SK-N-SH (cell line): Measurements from ENCODE around the gene TBC1D5. TPM values are rescaled to one million over a fixed set of nuclear protein-coding genes. Genes with fewer than 3 reads are reported as not detected.

ENCODE experiments used
- CTCF ChIA-PET: fragments of 300-600, 350-600 bp; formaldehyde crosslinking; extraction: SDS; loops from one replicate; lab custom pipeline; 2021; lab: Yijun Ruan, JAX
- POLR2A ChIA-PET: fragments of 350-600 bp; sonication (Branson Sonifier 250); formaldehyde crosslinking; extraction: SDS; loops from one replicate; lab custom pipeline; 2020; ENCODE audit warnings: antibody characterized with exemption, inconsistent platforms; lab: Yijun Ruan, JAX
- DNase-seq: peaks from one replicate; pipeline ENCODE4 v3.0.0; 2012
- H2AFZ ChIP-seq: fragments of 200-600 bp; sonication (generic); 2 replicates; pipeline ENCODE4 v1.8.1; 2016; ENCODE audit warnings: antibody characterized with exemption, mild to moderate bottlenecking, low read depth
- H3F3A ChIP-seq: fragments of 200-600 bp; sonication (generic); replicated peaks from 2 replicates; pipeline ENCODE3; 2016; ENCODE audit warnings: antibody characterized with exemption, mild to moderate bottlenecking; ENCODE audit not compliant: insufficient read depth
- H3K27ac ChIP-seq, 2 experiments: fragments of 200-500 bp in 1 of 2; fragments of 200-600 bp in 1 of 2; sonication (Bioruptor generic) in 1 of 2; sonication (generic), shearing (Covaris generic) in 1 of 2; 2 replicates each; pipeline versions ENCODE4 v1.5.1 to v1.6.1; 2014 to 2016; ENCODE audit warnings: low read depth in 2 of 2, inconsistent platforms in 1 of 2, low read length in 1 of 2, mild to moderate bottlenecking in 1 of 2, mixed read lengths in 1 of 2
- H3K27me3 ChIP-seq: fragments of 200-600 bp; sonication (generic), shearing (Covaris generic); 2 replicates; pipeline ENCODE4 v1.6.1; 2016; ENCODE audit warnings: mixed run types; ENCODE audit not compliant: insufficient read depth
- H3K36me3 ChIP-seq, 2 experiments: fragments of 200-500 bp in 1 of 2; fragments of 200-600 bp in 1 of 2; sonication (Bioruptor generic) in 1 of 2; sonication (generic) in 1 of 2; replicated peaks in 1 of 2; 2 replicates each; pipeline versions ENCODE3 to v1.5.1; 2014 to 2016; ENCODE audit warnings: low read length in 1 of 2, mild to moderate bottlenecking in 1 of 2; ENCODE audit not compliant: insufficient read depth in 2 of 2, control insufficient read depth in 1 of 2
- H3K4me1 ChIP-seq, 2 experiments: fragments of 200-500 bp in 1 of 2; fragments of 200-600 bp in 1 of 2; sonication (Bioruptor generic) in 1 of 2; sonication (generic), shearing (Covaris generic) in 1 of 2; 2 replicates each; pipeline versions ENCODE4 v1.5.1 to v1.6.1; 2014 to 2016; ENCODE audit warnings: low read depth in 1 of 2, low read length in 1 of 2, mixed run types in 1 of 2; ENCODE audit not compliant: insufficient read depth in 2 of 2, control insufficient read depth in 1 of 2
- H3K4me2 ChIP-seq: fragments of 200-600 bp; sonication (generic), shearing (Covaris generic); 2 replicates; pipeline ENCODE4 v1.6.1; 2017; ENCODE audit warnings: mixed run types
- H3K4me3 ChIP-seq, 2 experiments: fragments of 200-500 bp in 1 of 2; fragments of 200-600 bp in 1 of 2; sonication (Bioruptor generic) in 1 of 2; sonication (generic), shearing (Covaris generic) in 1 of 2; 2 replicates each; pipeline versions ENCODE4 v1.5.1 to v1.8.1; 2014 to 2016; ENCODE audit warnings: low read depth in 2 of 2, inconsistent platforms in 1 of 2, low read length in 1 of 2, mild to moderate bottlenecking in 1 of 2, mixed read lengths in 1 of 2, moderate library complexity in 1 of 2
- H3K79me2 ChIP-seq: fragments of 200-600 bp; sonication (generic); 2 replicates; pipeline ENCODE4 v1.8.1; 2017; ENCODE audit warnings: mild to moderate bottlenecking; ENCODE audit not compliant: insufficient read depth
- H3K9ac ChIP-seq: fragments of 200-600 bp; sonication (generic); 2 replicates; pipeline ENCODE4 v1.6.1; 2017; ENCODE audit warnings: mixed run types
- H3K9me2 ChIP-seq: fragments of 200-600 bp; sonication (generic); 2 replicates; pipeline ENCODE4 v1.6.1; 2017; ENCODE audit warnings: mixed run types
- H3K9me3 ChIP-seq: fragments of 200-600 bp; sonication (generic); 2 replicates; pipeline ENCODE4 v1.6.1; 2017; ENCODE audit warnings: mixed run types, mild to moderate bottlenecking, moderate library complexity
- H4K20me1 ChIP-seq: fragments of 200-600 bp; sonication (generic); 2 replicates; pipeline ENCODE4 v1.6.1; 2017; ENCODE audit warnings: mild to moderate bottlenecking, mixed run types; ENCODE audit not compliant: insufficient read depth
- CTCF ChIP-seq: fragments of 200-600 bp; sonication (generic); IDR thresholded peaks from 2 replicates; pipeline ENCODE4 v1.6.1; 2017; ENCODE audit warnings: antibody characterized with exemption, mild to moderate bottlenecking, moderate library complexity
- ELF1 ChIP-seq: IDR thresholded peaks from 2 replicates; pipeline ENCODE4 v1.4.0; 2012
- EP300 ChIP-seq, 2 experiments: IDR thresholded peaks; 2 replicates each; pipeline versions ENCODE4 v1.4.0 to v1.6.1; 2012; ENCODE audit warnings: borderline replicate concordance in 1 of 2, low read depth in 1 of 2, low read length in 1 of 2
- EZH2phosphoT487 ChIP-seq: fragments of 200-600 bp; sonication (generic); IDR thresholded peaks from 2 replicates; pipeline ENCODE4 v1.6.1; 2017; ENCODE audit warnings: low read depth, mixed run types, mild to moderate bottlenecking, antibody characterized with exemption, moderate library complexity, borderline replicate concordance
- FOSL2 ChIP-seq: IDR thresholded peaks from 2 replicates; pipeline ENCODE4 v1.4.0; 2012; ENCODE audit warnings: low read depth, mild to moderate bottlenecking, moderate library complexity, borderline replicate concordance
- FOXJ3 ChIP-seq: sonication (generic); formaldehyde crosslinking; IDR thresholded peaks from 2 replicates; pipeline ENCODE4 v1.5.1; 2020; ENCODE audit warnings: mild to moderate bottlenecking, missing genetic modification reagents
- GATA2 ChIP-seq: sonication (generic); formaldehyde crosslinking; IDR thresholded peaks from 2 replicates; pipeline ENCODE4 v1.5.0; 2020; ENCODE audit warnings: mild to moderate bottlenecking, missing genetic modification reagents
- IRF3 ChIP-seq: fragments of 150-350 bp; IDR thresholded peaks from 2 replicates; pipeline ENCODE4 v1.6.1; 2016; ENCODE audit warnings: mild to moderate bottlenecking, low read depth, low read length
- JUND ChIP-seq: IDR thresholded peaks from 2 replicates; pipeline ENCODE4 v1.4.0; 2012
- MAX ChIP-seq: IDR thresholded peaks from 2 replicates; pipeline ENCODE4 v1.4.0; 2012; ENCODE audit warnings: low read depth
- NRF1 ChIP-seq: IDR thresholded peaks from 2 replicates; pipeline ENCODE4 v1.6.1; 2012; ENCODE audit warnings: low read depth, mild to moderate bottlenecking, low read length
- PBX3 ChIP-seq: IDR thresholded peaks from 2 replicates; pipeline ENCODE4; 2012
- POLR2AphosphoS5 ChIP-seq: IDR thresholded peaks from 2 replicates; pipeline ENCODE4 v1.6.1; 2012; ENCODE audit warnings: low read depth, low read length
- RAD21 ChIP-seq: IDR thresholded peaks from 2 replicates; pipeline ENCODE4 v1.6.1; 2012; ENCODE audit warnings: mild to moderate bottlenecking, low read length
- RCOR1 ChIP-seq: fragments of 150-350 bp; IDR thresholded peaks from 2 replicates; pipeline ENCODE4 v1.6.1; 2017; ENCODE audit warnings: antibody characterized with exemption, low read length
- RXRA ChIP-seq: IDR thresholded peaks from 2 replicates; pipeline ENCODE4 v1.4.0; 2012; ENCODE audit warnings: low read depth, mild to moderate bottlenecking, borderline replicate concordance
- TAF1 ChIP-seq: IDR thresholded peaks from 2 replicates; pipeline ENCODE4 v1.6.1; 2012; ENCODE audit warnings: low read depth, mild to moderate bottlenecking, low read length, moderate library complexity, borderline replicate concordance
- TCF12 ChIP-seq: IDR thresholded peaks from 2 replicates; pipeline ENCODE4 v1.4.0; 2012
- TEAD4 ChIP-seq: IDR thresholded peaks from 2 replicates; pipeline ENCODE4 v1.4.0; 2012; ENCODE audit warnings: mild to moderate bottlenecking, borderline replicate concordance; ENCODE audit not compliant: insufficient read depth
- USF1 ChIP-seq: IDR thresholded peaks from 2 replicates; pipeline ENCODE4 v1.4.0; 2012; ENCODE audit warnings: low read depth, borderline replicate concordance
- YY1 ChIP-seq: IDR thresholded peaks from 2 replicates; pipeline ENCODE4 v1.4.0; 2012; ENCODE audit warnings: low read depth, mild to moderate bottlenecking
- ZBTB33 ChIP-seq: IDR thresholded peaks from 2 replicates; pipeline ENCODE4 v1.4.0; 2012; ENCODE audit warnings: low read depth, borderline replicate concordance
- polyA plus RNA-seq, 3 experiments: library from polyadenylated mRNA; depleted of rRNA; stranded (reverse); fragments of >200 nt; gene quantifications; 2 replicates each; pipeline ENCODE4 v1.2.3, GENCODE V29; 2012

Gene TBC1D5
- polyA plus RNA-seq, 1 of the 3 experiments (the other 2 are of a cell fraction), result 19.5 TPM

GRCh38 chr3:17639257-17639656, 103.2 kb downstream of the TBC1D5 start (continued):
- TF ChIP-seq ZBTB33, result no peak
- TF ChIP-seq RXRA, result no peak
- peak; percentile 78 for TF ChIP-seq FOSL2
- peak; percentile 74 for TF ChIP-seq JUND
- TF ChIP-seq, all 33 proteins: peak for 3

- Histone ChIP-seq H3K27ac (peak overlapping the region in 1 of 2 experiments; percentile 70; a peak in 2 of 4 replicates), H3K4me1 (peaks cover 0 to 26% of the 10 kb centered on the region in 2 experiments; a peak in 3 of 4 replicates), H3K4me3 (no peak overlapping the region), H3K9me2 (no peaks in the 10 kb centered on the region), H3K4me2 (no peak overlapping the region), H3K27me3 (no peaks in the 10 kb centered on the region), H3K9me3 (no peaks in the 10 kb centered on the region), H2AFZ (no peak overlapping the region), H3K36me3 (no peaks in the 10 kb centered on the region), H3K79me2 (peaks cover 23% of the 10 kb centered on the region; the same call in 1 of the 2 replicates), H3F3A (peaks cover 32% of the 10 kb centered on the region), H3K9ac (no peak overlapping the region), H4K20me1 (no peaks in the 10 kb centered on the region)
- ChIA-PET CTCF (interaction anchor here (2.6 kb wide), 1 partner anchor 203 kb away, joined by 8 read pairs; no protein-coding TSS in a partner anchor), POLR2A (no interaction called here)
- DNase-seq, result no peak
- TF ChIP-seq YY1, result no peak
- TF ChIP-seq GATA2 (CRISPR knock-in tag), result no peak
- TF ChIP-seq CTCF, result no peak
- no peak for TF ChIP-seq ELF1
- TF ChIP-seq FOXJ3, result no peak
- no peak for TF ChIP-seq RAD21
- TF ChIP-seq IRF3, result no peak
- no peak for TF ChIP-seq NRF1
- no peak for TF ChIP-seq EZH2phosphoT487
- TF ChIP-seq EP300 (IDR thresholded peaks at IDR 0.05; ENCODE audit: borderline replicate concordance in 1 of 2, low read depth in 1 of 2, low read length in 1 of 2), result no peak
- no peak for TF ChIP-seq USF1
- TF ChIP-seq PBX3, result no peak
- TF ChIP-seq POLR2AphosphoS5, result no peak
- TF ChIP-seq TCF12, result no peak
- no peak for TF ChIP-seq TAF1
- no peak for TF ChIP-seq TEAD4
- no peak for TF ChIP-seq MAX
- no peak for TF ChIP-seq RCOR1
These were observed 104.1 kb downstream of the TBC1D5 start for GRCh38 chr3:17638356-17638755.
